Measurements from ENCODE around the gene PPP6R3. TPM values are rescaled to one million over a fixed set of nuclear protein-coding genes. Genes with fewer than 3 reads are reported as not detected.

The PPP6R3 gene
- polyA plus RNA-seq, 1 of the 3 experiments (the other 2 are of a cell fraction): 28.1 TPM

Small RNA genes within 50 kb of the gene (small RNA-seq; reads per million reads assigned to genes)
- 0 reads per million in 7 experiments for gene NDUFA3P2

Other genes starting within 250 kb of the PPP6R3 start
- gene KMT5B, start 247.5 kb upstream of the PPP6R3 start, polyA plus RNA-seq (2012; rRNA removed): 8.4 and 10.4 TPM in 2 replicates
- gene C11orf24, start 188.8 kb upstream of the PPP6R3 start, polyA plus RNA-seq (2012; rRNA removed): 50.9 and 52.1 TPM in 2 replicates
- 10.2 and 15.0 TPM in 2 replicates for gene LRP5, start 148.2 kb upstream of the PPP6R3 start, polyA plus RNA-seq (2012; rRNA removed)
- gene GAL, start 223.8 kb downstream of the PPP6R3 start, polyA plus RNA-seq (2012; rRNA removed): 1.6 and 1.8 TPM in 2 replicates

Data from SK-N-SH (cell line).